ENCODE measurements around the gene RPUSD4. TPM values are rescaled to one million over a fixed set of nuclear protein-coding genes. Genes with fewer than 3 reads are reported as not detected.

Gene RPUSD4
- total and polyA plus RNA-seq, 10 of the 15 experiments (the other 5 are each of a cell fraction or from before 2014, with no cell fraction given), result 24.5 to 47.6 (median 31.7) TPM

GRCh38 chr11:126152586-126152985, 58.9 kb downstream of the RPUSD4 start (continued):
- no peak for TF ChIP-seq ZNF592 (IDR thresholded peaks at IDR 0.05)
- no peak for TF ChIP-seq MYB (IDR thresholded peaks at IDR 0.05; ENCODE audit: borderline replicate concordance, low read depth, low read length)
- TF ChIP-seq ZNF207 (IDR thresholded peaks at IDR 0.05; ENCODE audit: borderline replicate concordance), result no peak
- no peak for TF ChIP-seq RBBP5 (conservative IDR thresholded peaks at IDR 0.05)
- no peak for TF ChIP-seq CHD1 (IDR thresholded peaks at IDR 0.05; ENCODE audit: low read depth, low read length)
- TF ChIP-seq SIX5 (IDR thresholded peaks at IDR 0.05; ENCODE audit: low read depth, low read length, severe bottlenecking), result no peak
- no peak for TF ChIP-seq NBN (IDR thresholded peaks at IDR 0.05)
- no peak for TF ChIP-seq ZNF384 (IDR thresholded peaks at IDR 0.05; ENCODE audit: borderline replicate concordance, low read depth, low read length)
- TF ChIP-seq, protein P1, sequence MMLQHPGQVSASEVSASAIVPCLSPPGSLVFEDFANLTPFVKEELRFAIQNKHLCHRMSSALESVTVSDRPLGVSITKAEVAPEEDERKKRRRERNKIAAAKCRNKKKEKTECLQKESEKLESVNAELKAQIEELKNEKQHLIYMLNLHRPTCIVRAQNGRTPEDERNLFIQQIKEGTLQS (IDR thresholded peaks at IDR 0.05; ENCODE audit: borderline replicate concordance, extremely low read depth, low read depth, low read length), result no peak

- intact Hi-C loops (cut with micrococcal nuclease; ENCODE audit: unreplicated experiment) (no loop called here), in situ Hi-C loops (cut with MboI) (no loop called here)
- DNase-seq (ENCODE audit: low read depth, low spot score), result no peak
- FAIRE-seq, result no peak
- Histone ChIP-seq H2AFZ (ENCODE audit: control insufficient read depth, low read depth, low read length) (no peak overlapping the region), H3K79me2 (ENCODE audit: control insufficient read depth, insufficient read depth, low read length) (no peaks in the 10 kb centered on the region), H3K36me3 (ENCODE audit: control insufficient read depth in 2 of 2, insufficient read depth in 2 of 2, low read length in 1 of 2) (no peaks in the 10 kb centered on the region), H3K27me3 (replicated peaks in 1 of 2; ENCODE audit: control insufficient read depth in 2 of 2, insufficient read depth in 2 of 2, low read length in 1 of 2) (peaks cover 1 to 3% of the 10 kb centered on the region in 2 experiments; a peak in 2 of 4 replicates), H3K4me2 (ENCODE audit: control insufficient read depth, insufficient read depth) (no peak overlapping the region), H3K9me3 (replicated peaks; ENCODE audit: control insufficient read depth, insufficient read depth, low read length) (no peaks in the 10 kb centered on the region; the same call in 2 of the 3 replicates), H3K4me1 (ENCODE audit: control insufficient read depth, insufficient read depth, low read length) (no peaks in the 10 kb centered on the region), H3K27ac (ENCODE audit: control insufficient read depth, insufficient read depth) (no peak overlapping the region), H4K20me1 (ENCODE audit: control insufficient read depth, insufficient read depth) (no peaks in the 10 kb centered on the region), H3K9ac (ENCODE audit: control insufficient read depth, insufficient read depth, low read length) (no peak overlapping the region), H3K4me3 (no peak overlapping the region)
- BruUV-seq (replicated peaks), result no TSS peak
- RAD21 ChIA-PET (ENCODE audit: unreplicated experiment), result no interaction called here
- SMC1A ChIA-PET (ENCODE audit: uncharacterized antibody, unreplicated experiment), result interaction anchor here (0.7 to 1.5 kb wide), 4 partner anchors 10 to 827 kb away, joined by 3 to 4 read pairs (median 3); no protein-coding TSS in a partner anchor
- CTCF ChIA-PET, result no interaction called here
- POLR2A ChIA-PET, result no interaction called here
- 0% methylated on average over 1 of the region's 1 CpG for WGBS (ENCODE audit: insufficient coverage, insufficient replicate concordance, low lambda C conversion rate, missing lambda C conversion rate)
- ATAC-seq, result no peak
- TF ChIP-seq, protein P2, sequence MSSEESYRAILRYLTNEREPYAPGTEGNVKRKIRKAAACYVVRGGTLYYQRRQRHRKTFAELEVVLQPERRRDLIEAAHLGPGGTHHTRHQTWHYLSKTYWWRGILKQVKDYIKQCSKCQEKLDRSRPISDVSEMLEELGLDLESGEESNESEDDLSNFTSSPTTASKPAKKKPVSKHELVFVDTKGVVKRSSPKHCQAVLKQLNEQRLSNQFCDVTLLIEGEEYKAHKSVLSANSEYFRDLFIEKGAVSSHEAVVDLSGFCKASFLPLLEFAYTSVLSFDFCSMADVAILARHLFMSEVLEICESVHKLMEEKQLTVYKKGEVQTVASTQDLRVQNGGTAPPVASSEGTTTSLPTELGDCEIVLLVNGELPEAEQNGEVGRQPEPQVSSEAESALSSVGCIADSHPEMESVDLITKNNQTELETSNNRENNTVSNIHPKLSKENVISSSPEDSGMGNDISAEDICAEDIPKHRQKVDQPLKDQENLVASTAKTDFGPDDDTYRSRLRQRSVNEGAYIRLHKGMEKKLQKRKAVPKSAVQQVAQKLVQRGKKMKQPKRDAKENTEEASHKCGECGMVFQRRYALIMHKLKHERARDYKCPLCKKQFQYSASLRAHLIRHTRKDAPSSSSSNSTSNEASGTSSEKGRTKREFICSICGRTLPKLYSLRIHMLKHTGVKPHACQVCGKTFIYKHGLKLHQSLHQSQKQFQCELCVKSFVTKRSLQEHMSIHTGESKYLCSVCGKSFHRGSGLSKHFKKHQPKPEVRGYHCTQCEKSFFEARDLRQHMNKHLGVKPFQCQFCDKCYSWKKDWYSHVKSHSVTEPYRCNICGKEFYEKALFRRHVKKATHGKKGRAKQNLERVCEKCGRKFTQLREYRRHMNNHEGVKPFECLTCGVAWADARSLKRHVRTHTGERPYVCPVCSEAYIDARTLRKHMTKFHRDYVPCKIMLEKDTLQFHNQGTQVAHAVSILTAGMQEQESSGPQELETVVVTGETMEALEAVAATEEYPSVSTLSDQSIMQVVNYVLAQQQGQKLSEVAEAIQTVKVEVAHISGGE (CRISPR knock-in tag; IDR thresholded peaks at IDR 0.05), result no peak
- no peak for TF ChIP-seq YY1 (IDR thresholded peaks at IDR 0.05; ENCODE audit: low read depth, low read length)
- TF ChIP-seq POLR2AphosphoS2 (IDR thresholded peaks at IDR 0.05; ENCODE audit: low read depth, low read length), result no peak
- TF ChIP-seq ZNF384 (IDR thresholded peaks at IDR 0.05; ENCODE audit: borderline replicate concordance, low read depth, low read length), result no peak
- no peak for TF ChIP-seq NFYB (IDR thresholded peaks at IDR 0.05; ENCODE audit: insufficient read depth, low read depth, low read length)
- TF ChIP-seq MEF2A (IDR thresholded peaks at IDR 0.05; ENCODE audit: insufficient read depth, low read depth, low read length), result no peak
- no peak for TF ChIP-seq TCF12 (IDR thresholded peaks at IDR 0.05; ENCODE audit: low read depth, low read length)
- TF ChIP-seq SP1 (IDR thresholded peaks at IDR 0.05; ENCODE audit: low read depth, low read length), result no peak
- TF ChIP-seq SIX5 (IDR thresholded peaks at IDR 0.05; ENCODE audit: low read depth, low read length, severe bottlenecking), result no peak
- no peak for TF ChIP-seq ATF7 (IDR thresholded peaks at IDR 0.05; ENCODE audit: low read depth)
These were observed 59.3 kb downstream of the RPUSD4 start for GRCh38 chr11:126152152-126152551.

All from GM12878 (cell line).